GM12878 (cell line): ENCODE data around the gene SBF2. TPM values are rescaled to one million over a fixed set of nuclear protein-coding genes. Genes with fewer than 3 reads are reported as not detected.

Experiments
- ATAC-seq: fragments of 200-7000 bp; cut with Tn5 transposase; 3 replicates; pipeline ENCODE4 v1.9.1; 2020; ENCODE audit warnings: mild to moderate bottlenecking, moderate library complexity
- BruUV-seq: library from RNA; stranded (reverse); fragments of 400-500 nt; replicated peaks from 2 replicates; lab custom pipeline; 2021; lab: Mats Ljungman, UMichigan
- CTCF ChIA-PET: fragments of 300-600 bp; sonication (Branson Sonifier 250); formaldehyde crosslinking; extraction: SDS; loops from one replicate; lab custom pipeline; 2021; ENCODE audit warnings: inconsistent platforms; lab: Yijun Ruan, JAX
- POLR2A ChIA-PET: fragments of 350-600 bp; formaldehyde crosslinking; extraction: SDS; loops from one replicate; lab custom pipeline; 2021; ENCODE audit warnings: inconsistent platforms; lab: Charles Lee
- RAD21 ChIA-PET: fragments of 300-600 bp; sonication (Branson Sonifier 250); formaldehyde crosslinking; loops from one replicate; lab custom pipeline; 2023; ENCODE audit warnings: antibody characterized with exemption; ENCODE audit not compliant: unreplicated experiment; lab: Charles Lee
- SMC1A ChIA-PET: fragments of 300-600 bp; sonication (Branson Sonifier 250); formaldehyde crosslinking; loops from one replicate; lab custom pipeline; 2023; ENCODE audit not compliant: unreplicated experiment, uncharacterized antibody; lab: Charles Lee
- DNase-seq: peaks from one replicate; pipeline ENCODE4 v3.0.0-alpha.2; 2011; ENCODE audit warnings: low read depth, low spot score
- FAIRE-seq: peaks from 3 replicates; lab custom pipeline; 2011; peaks lifted over from hg19 to GRCh38; lab: Jason Lieb, UNC
- H2AFZ ChIP-seq: 2 replicates; pipeline ENCODE4 v1.6.0; 2011; ENCODE audit warnings: low read depth, low read length, control low read depth; ENCODE audit not compliant: control insufficient read depth
- H3K27ac ChIP-seq: 2 replicates; pipeline ENCODE4 v1.5.1; 2011; ENCODE audit warnings: control low read depth; ENCODE audit not compliant: control insufficient read depth, insufficient read depth
- H3K27me3 ChIP-seq, 2 experiments: replicated peaks in 1 of 2; 2 replicates each; pipeline versions ENCODE4 v1.6.0 to v1.6.1; 2011; ENCODE audit warnings: low read length in 1 of 2; ENCODE audit not compliant: control insufficient read depth in 2 of 2, insufficient read depth in 2 of 2
- H3K36me3 ChIP-seq, 2 experiments: 2 replicates each; pipeline ENCODE4 v1.5.1; 2011; ENCODE audit warnings: low read length in 1 of 2; ENCODE audit not compliant: control insufficient read depth in 2 of 2, insufficient read depth in 2 of 2
- H3K4me1 ChIP-seq: 2 replicates; pipeline ENCODE4 v1.6.1; 2011; ENCODE audit warnings: mild to moderate bottlenecking, low read length, moderate library complexity, mixed read lengths; ENCODE audit not compliant: control insufficient read depth, insufficient read depth
- H3K4me2 ChIP-seq: 2 replicates; pipeline ENCODE4 v1.6.0; 2011; ENCODE audit warnings: control low read depth; ENCODE audit not compliant: control insufficient read depth, insufficient read depth
- H3K4me3 ChIP-seq: fragments of 200-600 bp; sonication (generic); 2 replicates; pipeline ENCODE4 v1.5.1; 2016
- H3K79me2 ChIP-seq: 2 replicates; pipeline ENCODE4 v1.6.0; 2011; ENCODE audit warnings: low read length; ENCODE audit not compliant: control insufficient read depth, insufficient read depth
- H3K9ac ChIP-seq: 2 replicates; pipeline ENCODE4 v1.8.0; 2011; ENCODE audit warnings: low read length, control low read depth, mixed read lengths; ENCODE audit not compliant: control insufficient read depth, insufficient read depth
- H3K9me3 ChIP-seq: replicated peaks from 3 replicates; pipeline ENCODE4 v1.5.1; 2011; ENCODE audit warnings: mild to moderate bottlenecking, low read length; ENCODE audit not compliant: control insufficient read depth, insufficient read depth
- H4K20me1 ChIP-seq: 2 replicates; pipeline ENCODE4 v1.6.0; 2011; ENCODE audit not compliant: control insufficient read depth, insufficient read depth
- CEBPB ChIP-seq, 2 experiments: fragments of 150-350 bp in 1 of 2; IDR thresholded peaks; 2 replicates each; pipeline ENCODE4 v1.6.1; 2012 to 2014; ENCODE audit warnings: low read depth in 2 of 2, low read length in 2 of 2, borderline replicate concordance in 1 of 2, inconsistent platforms in 1 of 2
- ESRRA ChIP-seq: IDR thresholded peaks from 2 replicates; pipeline ENCODE4 v1.6.1; 2012; ENCODE audit warnings: mild to moderate bottlenecking, low read length, improper control_type of control experiment
- KDM1A ChIP-seq: fragments of 200-600 bp; sonication (generic); IDR thresholded peaks from 2 replicates; pipeline ENCODE4 v1.6.1; 2016; ENCODE audit warnings: borderline replicate concordance
- LARP7 ChIP-seq: fragments of 450-650 bp; IDR thresholded peaks from 2 replicates; pipeline ENCODE4 v1.6.1; 2017; ENCODE audit warnings: mild to moderate bottlenecking
- MTA2 ChIP-seq: fragments of 450-650 bp; IDR thresholded peaks from 2 replicates; pipeline ENCODE4 v1.6.1; 2016; ENCODE audit warnings: low read depth, mild to moderate bottlenecking, moderate library complexity
- MYB ChIP-seq: fragments of 150-350 bp; IDR thresholded peaks from 2 replicates; pipeline ENCODE4 v1.6.1; 2014; ENCODE audit warnings: mild to moderate bottlenecking, low read depth, low read length, borderline replicate concordance
- NFXL1 ChIP-seq: fragments of 450-650 bp; IDR thresholded peaks from 2 replicates; pipeline ENCODE4 v1.6.1; 2017; ENCODE audit warnings: antibody characterized with exemption, mild to moderate bottlenecking, borderline replicate concordance
- POLR2AphosphoS5 ChIP-seq: IDR thresholded peaks from 2 replicates; pipeline ENCODE4 v1.6.1; 2011; ENCODE audit warnings: mild to moderate bottlenecking, low read length, inconsistent platforms
- RELA ChIP-seq: fragments of 450-650 bp; IDR thresholded peaks from 2 replicates; pipeline ENCODE4 v1.8.0; 2014; ENCODE audit warnings: borderline replicate concordance; ENCODE audit not compliant: partially characterized antibody
- SMAD5 ChIP-seq: IDR thresholded peaks from 2 replicates; pipeline ENCODE4 v1.6.1; 2016; ENCODE audit warnings: antibody characterized with exemption, low read depth
- TCF12 ChIP-seq: IDR thresholded peaks from 2 replicates; pipeline ENCODE4 v1.6.1; 2011; ENCODE audit warnings: low read depth, mild to moderate bottlenecking, low read length
- TCF3 ChIP-seq: IDR thresholded peaks from 2 replicates; pipeline ENCODE4 v1.6.1; 2012; ENCODE audit warnings: low read depth, mild to moderate bottlenecking, low read length, borderline replicate concordance; ENCODE audit not compliant: insufficient read depth
- YY1 ChIP-seq: IDR thresholded peaks from 2 replicates; pipeline ENCODE4 v1.6.1; 2011; ENCODE audit warnings: low read depth, mild to moderate bottlenecking, low read length
- WGBS: methylation state at CpG from one replicate; pipeline ENCODE4 v1.1.6; 2016; ENCODE audit warnings: low lambda C conversion rate; ENCODE audit not compliant: insufficient replicate concordance, insufficient coverage; ENCODE audit errors: missing lambda C conversion rate; 5-methylcytosine and 5-hydroxymethylcytosine counted together
- in situ Hi-C: fragments of 300-500 bp; cut with MboI; formaldehyde crosslinking; loops from 9 replicates; pipeline ENCODE4 v1.14.3; 2018; ENCODE audit warnings: mixed read lengths
- intact Hi-C: fragments of 100-400 bp; cut with micrococcal nuclease; formaldehyde crosslinking; loops from one replicate; pipeline ENCODE4 v1.14.2; 2022; ENCODE audit not compliant: unreplicated experiment
- polyA plus RNA-seq, 11 experiments: library from polyadenylated mRNA; depleted of rRNA in 4 of 11; unstranded in 6 of 11; stranded (reverse) in 5 of 11; fragments of >200 nt; fragmentation: Nextera tagmentation in 4 of 11; fragmentation: Illumina TruSeq in 1 of 11; extraction: Ambion mirVana in 4 of 11; extraction: Trizol in 1 of 11; gene quantifications; 1 replicate in 1 of 11; 2 replicates in 10 of 11; pipeline versions ENCODE4 v1.2.1 to v1.2.3, GENCODE V29; 2011 to 2016; ENCODE audit warnings: inconsistent platforms in 2 of 11, missing spikeins in 2 of 11, low read depth in 1 of 11
- total RNA-seq, 4 experiments: library from RNA; depleted of rRNA in 3 of 4; stranded (reverse); fragments of >200 nt in 3 of 4; fragmentation: Illumina TruSeq in 1 of 4; extraction: Trizol in 1 of 4; gene quantifications; 2 replicates each; pipeline versions ENCODE4 v1.2.1 to v1.2.3, GENCODE V29; 2013 to 2021
- TF ChIP-seq, protein P1 (sequence below): fragments of 450-650 bp; IDR thresholded peaks from 2 replicates; pipeline ENCODE4 v1.6.1; 2018; ENCODE audit warnings: borderline replicate concordance, mild to moderate bottlenecking; ENCODE audit not compliant: partially characterized antibody
- TF ChIP-seq, protein P2 (sequence below): IDR thresholded peaks from 2 replicates; pipeline ENCODE4 v1.6.1; 2011; ENCODE audit warnings: borderline replicate concordance, low read depth, mild to moderate bottlenecking, moderate library complexity, mixed read lengths, low read length; ENCODE audit not compliant: insufficient read depth; ENCODE audit errors: extremely low read length

SBF2 gene
- total and polyA plus RNA-seq, 10 of the 15 experiments (the other 5 are each of a cell fraction or from before 2014, with no cell fraction given): 0.24 to 2.3 (median 1.1) TPM

DNA sequence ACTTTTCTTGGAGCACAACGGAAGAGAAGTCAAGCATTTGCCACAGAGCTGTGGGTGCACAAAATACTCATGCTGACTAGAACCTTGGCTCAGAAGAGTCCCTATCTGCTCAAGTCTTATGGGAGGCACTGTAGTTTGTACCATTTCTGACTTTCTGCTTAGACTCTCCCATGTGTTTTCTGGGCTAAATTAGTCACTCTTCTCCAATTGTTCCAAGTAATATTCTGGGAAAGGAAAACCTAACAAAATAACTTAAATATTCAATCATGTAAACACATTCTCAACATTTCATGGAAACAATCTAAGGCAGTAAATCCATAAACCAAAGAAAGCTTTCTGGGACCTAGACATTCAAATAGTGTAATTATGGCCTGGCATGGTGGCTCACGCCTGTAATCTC lies 409.4 kb downstream of the SBF2 start:
- no peak for FAIRE-seq
- in situ Hi-C loops: no loop called here
- no TSS peak for BruUV-seq
- H3K9ac ChIP-seq: no peak overlapping the region
- TF ChIP-seq YY1 (no peak), RELA (no peak), ESRRA (no peak), MYB (no peak), TCF3 (no peak), MTA2 (no peak), SMAD5 (no peak), LARP7 (no peak), POLR2AphosphoS5 (no peak), TCF12 (no peak), NFXL1 (no peak), CEBPB (IDR thresholded peaks at IDR 0.05; ENCODE audit: borderline replicate concordance in 1 of 2, low read depth in 2 of 2, low read length in 2 of 2) (no peak), KDM1A (no peak)
- TF ChIP-seq, protein P1, sequence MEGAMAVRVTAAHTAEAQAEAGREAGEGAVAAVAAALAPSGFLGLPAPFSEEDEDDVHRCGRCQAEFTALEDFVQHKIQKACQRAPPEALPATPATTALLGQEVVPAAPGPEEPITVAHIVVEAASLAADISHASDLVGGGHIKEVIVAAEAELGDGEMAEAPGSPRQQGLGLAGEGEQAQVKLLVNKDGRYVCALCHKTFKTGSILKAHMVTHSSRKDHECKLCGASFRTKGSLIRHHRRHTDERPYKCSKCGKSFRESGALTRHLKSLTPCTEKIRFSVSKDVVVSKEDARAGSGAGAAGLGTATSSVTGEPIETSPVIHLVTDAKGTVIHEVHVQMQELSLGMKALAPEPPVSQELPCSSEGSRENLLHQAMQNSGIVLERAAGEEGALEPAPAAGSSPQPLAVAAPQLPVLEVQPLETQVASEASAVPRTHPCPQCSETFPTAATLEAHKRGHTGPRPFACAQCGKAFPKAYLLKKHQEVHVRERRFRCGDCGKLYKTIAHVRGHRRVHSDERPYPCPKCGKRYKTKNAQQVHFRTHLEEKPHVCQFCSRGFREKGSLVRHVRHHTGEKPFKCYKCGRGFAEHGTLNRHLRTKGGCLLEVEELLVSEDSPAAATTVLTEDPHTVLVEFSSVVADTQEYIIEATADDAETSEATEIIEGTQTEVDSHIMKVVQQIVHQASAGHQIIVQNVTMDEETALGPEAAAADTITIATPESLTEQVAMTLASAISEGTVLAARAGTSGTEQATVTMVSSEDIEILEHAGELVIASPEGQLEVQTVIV: no peak
- TF ChIP-seq, protein P2, sequence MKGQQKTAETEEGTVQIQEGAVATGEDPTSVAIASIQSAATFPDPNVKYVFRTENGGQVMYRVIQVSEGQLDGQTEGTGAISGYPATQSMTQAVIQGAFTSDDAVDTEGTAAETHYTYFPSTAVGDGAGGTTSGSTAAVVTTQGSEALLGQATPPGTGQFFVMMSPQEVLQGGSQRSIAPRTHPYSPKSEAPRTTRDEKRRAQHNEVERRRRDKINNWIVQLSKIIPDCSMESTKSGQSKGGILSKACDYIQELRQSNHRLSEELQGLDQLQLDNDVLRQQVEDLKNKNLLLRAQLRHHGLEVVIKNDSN: no peak
- TF ChIP-seq, all 136 proteins: peak for 0
- Histone ChIP-seq H3K36me3 (no peaks in the 10 kb centered on the region), H3K9me3 (no peaks in the 10 kb centered on the region), H3K4me1 (no peaks in the 10 kb centered on the region), H3K79me2 (no peaks in the 10 kb centered on the region), H4K20me1 (no peaks in the 10 kb centered on the region), H3K4me3 (no peak overlapping the region), H2AFZ (no peak overlapping the region), H3K4me2 (no peak overlapping the region), H3K27ac (no peak overlapping the region), H3K27me3 (no peaks in the 10 kb centered on the region; a peak in 1 of 4 replicates)
- ATAC-seq: no peak
- intact Hi-C loops: no loop called here
- no peak for DNase-seq
- SMC1A ChIA-PET: interaction anchor here (1.2 kb wide), 1 partner anchor 27 kb away, joined by 3 read pairs; no protein-coding TSS in a partner anchor
- RAD21 ChIA-PET: interaction anchor here (0.9 kb wide), 1 partner anchor 11 kb away, joined by 3 read pairs; no protein-coding TSS in a partner anchor
- 39% methylated on average over 2 of the region's 2 CpGs for WGBS
- CTCF ChIA-PET: no interaction called here
- POLR2A ChIA-PET: no interaction called here
